GM18867 (cell line): ENCODE results near the gene CSTB.
A peak's percentile ranks its signal among the peaks of the same experiment; 100 is the strongest.

Source experiments
- ATAC-seq: cut with Tn5 transposase; IDR thresholded peaks from one replicate; pipeline ENCODE4 v1.9.1; 2021; ENCODE audit warnings: mild to moderate bottlenecking, moderate library complexity; ENCODE audit not compliant: unreplicated experiment

Gene CSTB

GRCh38 chr21:43793243-43793642 is 17.1 kb upstream of the CSTB start:
- ATAC-seq = no peak

DNA sequence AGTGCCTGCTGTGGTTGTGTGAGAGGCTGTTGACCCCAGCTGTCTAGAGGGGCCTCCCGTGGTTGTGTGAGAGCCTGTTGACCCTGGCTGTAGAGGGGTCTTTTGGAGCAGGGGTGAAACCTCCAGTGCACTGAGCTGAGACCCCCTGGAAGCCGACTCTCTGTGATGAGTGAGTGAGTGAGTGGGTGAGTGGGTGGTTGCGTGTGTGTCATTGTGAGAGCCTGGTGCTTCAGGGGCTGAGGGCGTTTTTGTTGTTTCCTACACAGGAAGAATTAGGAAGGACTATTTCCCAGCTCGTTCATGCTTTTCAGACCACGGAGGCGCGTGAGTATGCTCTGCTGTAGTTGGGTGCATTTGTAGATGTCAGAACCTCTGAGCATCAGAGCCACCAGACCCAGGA is 16.3 kb upstream of the CSTB start:
- no peak for ATAC-seq

- no peak for ATAC-seq
These were observed 14.0 kb upstream of the CSTB start for GRCh38 chr21:43790010-43790524.

DNA sequence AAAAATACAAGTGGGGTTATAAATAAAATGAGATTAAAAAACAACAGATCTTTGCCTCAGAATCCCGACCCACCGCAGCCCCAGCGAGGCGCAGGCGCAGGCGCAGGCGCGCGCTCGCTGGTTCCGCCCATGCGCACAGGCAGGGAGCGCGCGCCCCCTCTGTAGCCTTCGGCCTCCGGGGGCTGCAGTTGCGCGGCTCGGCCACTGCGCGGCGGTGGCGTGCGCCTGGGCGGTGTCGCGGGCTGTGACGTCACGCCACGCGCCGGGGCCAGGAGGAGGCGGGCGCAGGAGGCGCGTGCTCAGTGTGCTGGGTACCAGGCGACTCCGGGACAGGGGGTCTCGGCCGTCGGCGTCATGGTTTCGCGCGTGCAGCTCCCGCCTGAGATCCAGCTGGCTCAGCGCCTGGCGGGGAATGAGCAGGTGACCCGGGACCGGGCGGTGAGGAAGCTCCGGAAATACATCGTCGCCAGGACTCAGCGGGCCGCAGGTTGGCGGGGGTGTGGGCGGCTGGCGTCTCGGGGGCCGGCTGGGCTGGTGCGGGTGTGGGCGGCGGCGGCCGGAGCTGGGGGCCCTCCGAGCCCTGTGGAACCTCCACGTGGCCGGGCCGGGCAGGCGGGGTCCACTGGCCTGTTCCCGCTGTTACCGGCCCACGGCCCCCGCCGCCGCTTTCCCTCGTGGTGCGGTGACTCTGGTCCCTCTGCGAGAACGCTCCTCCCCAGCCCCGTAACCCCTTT is 13.3 kb upstream of the CSTB start, which contains the start of gene RRP1:
Gene RRP1 (plus strand): TSS at position 302 of the 734 bp plus-strand sequence. CDS start 53 bp downstream, at position 355.
- peak; percentile 80 for ATAC-seq

DNA sequence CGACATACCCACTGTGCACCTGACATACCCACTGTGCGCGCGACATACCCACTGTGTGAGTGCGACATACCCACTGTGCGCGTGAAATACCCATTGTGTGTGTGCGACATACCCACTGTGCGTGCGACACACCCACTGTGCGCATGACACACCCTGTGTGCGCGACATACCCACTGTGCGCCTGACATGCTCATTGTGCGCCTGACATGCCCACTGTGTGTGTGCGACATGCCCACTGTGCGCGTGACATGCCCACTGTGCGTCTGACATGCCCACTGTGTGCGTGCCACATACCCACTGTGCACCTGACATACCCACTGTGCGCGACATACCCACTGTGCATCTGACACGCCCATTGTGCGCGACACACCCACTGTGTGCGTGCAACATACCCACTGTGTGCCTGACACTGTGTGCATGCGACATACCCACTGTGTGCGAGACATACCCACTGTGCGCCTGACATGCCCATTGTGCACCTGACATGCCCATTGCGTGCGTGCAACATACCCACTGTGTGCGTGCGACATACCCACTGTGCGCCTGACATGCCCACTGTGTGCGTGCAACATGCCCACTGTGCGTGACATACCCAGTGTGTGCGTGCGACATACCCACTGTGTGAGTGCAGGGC is 10.8 kb upstream of the CSTB start:
- ATAC-seq = no peak

GRCh38 chr21:43786300-43786806 is 10.2 kb upstream of the CSTB start:
- no peak for ATAC-seq

GRCh38 chr21:43785134-43785533 is 9.0 kb upstream of the CSTB start:
- ATAC-seq = no peak

GRCh38 chr21:43783098-43783700 is 7.1 kb upstream of the CSTB start:
- ATAC-seq = no peak

GRCh38 chr21:43782431-43783097 is 6.5 kb upstream of the CSTB start:
- ATAC-seq = no peak

- ATAC-seq = no peak
These were observed 5.7 kb upstream of the CSTB start for GRCh38 chr21:43781846-43782245.

- ATAC-seq = no peak
These were observed 3.6 kb upstream of the CSTB start for GRCh38 chr21:43779660-43780059.

DNA sequence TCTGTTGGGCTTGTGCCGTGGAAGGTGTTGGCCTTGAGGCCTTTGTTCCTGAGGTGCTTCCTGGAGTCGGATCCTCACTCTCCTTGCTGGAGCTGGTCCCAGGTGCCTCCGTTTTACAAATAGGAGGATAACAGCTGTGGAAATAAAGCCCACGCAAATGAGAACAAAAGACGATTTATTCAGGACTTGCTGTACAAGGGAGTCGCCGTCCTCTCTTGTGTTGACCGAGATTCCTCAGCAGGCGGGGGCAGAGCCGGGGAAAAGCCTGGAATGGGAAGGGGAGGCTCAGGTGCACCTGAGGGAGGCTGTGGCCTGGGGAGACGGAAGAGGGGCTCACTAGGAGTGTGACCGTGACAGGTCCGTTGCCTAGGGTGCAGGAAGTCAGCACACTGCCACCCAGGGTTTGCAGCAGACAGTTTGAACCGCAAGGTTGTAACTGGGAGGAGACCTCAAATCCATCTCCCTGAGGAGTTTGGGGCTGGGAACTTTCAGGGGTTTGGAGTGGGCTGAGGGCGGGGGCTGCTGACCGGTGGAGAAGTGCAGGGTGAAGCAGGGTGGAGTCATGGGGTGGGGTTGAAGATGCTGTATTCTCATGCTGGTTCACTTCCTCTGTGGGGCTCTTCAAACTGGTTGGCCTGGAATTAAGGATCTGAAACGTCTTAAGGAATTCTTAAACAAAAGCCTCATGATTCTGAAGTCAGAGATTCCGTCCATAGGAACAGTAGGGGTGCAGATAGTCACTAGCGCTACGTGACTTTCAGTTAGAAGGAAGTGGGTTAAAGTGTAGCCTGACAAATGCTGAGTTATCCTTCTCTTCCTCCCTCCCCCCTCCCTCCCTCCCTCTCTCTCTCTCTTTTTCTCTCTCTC is 2.6 kb upstream of the CSTB start:
- no peak for ATAC-seq

DNA sequence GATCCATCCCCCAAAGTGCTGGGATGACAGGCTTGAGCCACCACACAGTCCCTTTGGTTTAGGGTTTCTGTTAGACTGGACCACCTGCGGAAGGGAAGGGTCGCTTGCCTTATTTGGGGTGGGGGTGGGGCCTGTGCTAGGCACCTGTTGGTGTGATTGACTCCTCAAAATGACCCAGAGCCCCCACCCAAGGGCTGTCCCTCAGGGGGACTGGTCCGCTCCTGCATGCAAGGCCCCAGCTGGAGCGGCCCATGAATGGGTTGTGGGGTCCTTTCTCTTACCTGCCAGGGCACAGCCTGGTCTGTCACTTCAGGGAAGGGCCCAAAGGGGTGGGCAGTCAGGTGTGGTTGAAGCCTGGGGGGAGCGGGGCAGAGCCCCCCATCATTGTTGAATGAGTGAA is 1.8 kb upstream of the CSTB start:
- no peak for ATAC-seq

- no peak for ATAC-seq
These were observed 918 bp downstream of the CSTB start for GRCh38 chr21:43775190-43775589.

DNA sequence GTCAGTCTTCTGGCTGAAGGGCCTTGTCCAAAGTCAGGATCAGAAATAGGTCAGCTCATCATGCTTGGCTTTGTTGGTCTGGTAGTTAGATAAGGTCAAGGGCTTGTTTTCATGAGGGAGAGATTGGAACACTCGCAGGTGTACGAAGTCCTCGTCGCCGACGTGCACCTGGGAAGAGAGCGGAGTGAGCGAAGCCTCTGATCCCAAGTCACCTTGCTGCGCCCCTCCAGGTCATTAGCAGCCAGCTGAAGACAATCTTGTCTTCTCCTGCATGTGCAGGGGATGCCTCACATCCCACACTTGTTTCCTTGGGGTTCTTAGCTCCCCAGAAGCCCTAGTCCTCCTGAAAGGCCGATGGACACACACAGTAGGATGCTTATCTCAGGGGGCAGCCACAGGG is 1.9 kb downstream of the CSTB start:
- ATAC-seq = no peak

DNA sequence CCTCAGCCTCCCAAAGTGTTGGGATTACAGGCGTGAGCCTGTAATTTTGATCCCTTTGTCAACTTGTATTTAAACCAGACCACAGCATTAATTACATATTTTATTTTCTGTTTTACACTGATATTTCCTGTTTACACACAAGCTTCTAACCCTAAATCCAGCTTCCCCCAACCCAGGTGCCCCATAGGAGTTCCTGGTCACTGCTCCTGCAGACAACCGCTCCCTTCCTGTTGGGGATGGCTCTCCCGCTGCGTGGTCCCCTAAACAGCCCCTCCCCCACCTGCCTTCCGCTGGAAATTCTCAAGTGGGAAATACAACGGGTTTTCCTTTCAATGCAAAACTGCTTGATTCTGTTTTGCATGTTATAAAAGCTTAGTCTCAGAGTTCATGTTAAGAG is 3.7 kb downstream of the CSTB start:
- no peak for ATAC-seq

GRCh38 chr21:43771698-43772424 is 4.2 kb downstream of the CSTB start:
- ATAC-seq = no peak

DNA sequence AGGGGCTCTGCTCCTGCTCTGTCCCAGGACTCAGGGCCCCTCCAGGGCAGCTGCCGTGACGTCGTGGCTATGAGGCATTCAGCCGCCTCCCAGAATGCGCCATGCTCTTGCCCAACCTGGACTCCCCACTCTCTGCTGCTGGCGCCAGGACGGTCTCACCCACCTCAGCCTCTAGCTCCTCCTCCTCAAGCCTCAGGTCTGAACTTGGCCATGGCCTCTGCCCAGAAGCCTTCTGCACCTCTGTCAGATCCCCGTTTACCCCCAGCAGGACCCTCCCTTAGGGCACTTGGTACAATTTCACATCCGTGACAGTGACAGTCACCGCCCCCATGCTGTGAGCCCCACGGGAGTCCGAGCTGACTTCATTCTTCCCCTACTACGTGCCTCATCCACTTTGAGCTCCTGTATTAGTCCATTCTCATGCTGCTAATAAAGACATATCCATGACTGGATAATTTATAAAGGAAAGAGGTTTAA is 4.9 kb downstream of the CSTB start:
- no peak for ATAC-seq

- ATAC-seq = no peak
These were observed 5.9 kb downstream of the CSTB start for GRCh38 chr21:43770066-43770655.
